Fibroblast of skin of right quadriceps (primary cell): ENCODE results near the gene TVP23A.
"Not testable (repeated sequence)": the region's sequence is repeated elsewhere in the genome, so short reads cannot be mapped to it uniquely, and the experiment has no call there.

Source experiments
- DNase-seq: peaks from one replicate; pipeline ENCODE4 v3.0.0-alpha.2; 2013

Gene TVP23A

DNA sequence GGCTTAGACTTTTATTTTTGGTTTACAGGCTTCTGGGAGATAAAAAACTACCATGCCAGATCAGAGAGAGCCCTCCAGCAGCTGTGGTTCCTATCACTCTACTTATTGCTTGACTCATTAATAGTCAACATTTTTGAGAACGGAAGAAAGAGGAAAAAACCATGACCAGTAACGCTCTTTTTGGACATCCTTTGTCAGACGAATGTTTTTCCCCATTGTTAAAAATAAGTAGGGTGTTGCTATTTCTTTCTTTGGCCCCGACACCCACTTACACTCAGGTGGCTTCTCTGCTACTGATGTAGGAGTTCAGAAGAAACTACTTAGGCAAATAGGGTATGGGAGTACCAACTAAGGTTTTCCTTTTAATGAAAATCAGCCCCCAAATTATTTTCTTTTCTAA, 27.5 kb downstream of the TVP23A start:
- DNase-seq, result no peak

DNA sequence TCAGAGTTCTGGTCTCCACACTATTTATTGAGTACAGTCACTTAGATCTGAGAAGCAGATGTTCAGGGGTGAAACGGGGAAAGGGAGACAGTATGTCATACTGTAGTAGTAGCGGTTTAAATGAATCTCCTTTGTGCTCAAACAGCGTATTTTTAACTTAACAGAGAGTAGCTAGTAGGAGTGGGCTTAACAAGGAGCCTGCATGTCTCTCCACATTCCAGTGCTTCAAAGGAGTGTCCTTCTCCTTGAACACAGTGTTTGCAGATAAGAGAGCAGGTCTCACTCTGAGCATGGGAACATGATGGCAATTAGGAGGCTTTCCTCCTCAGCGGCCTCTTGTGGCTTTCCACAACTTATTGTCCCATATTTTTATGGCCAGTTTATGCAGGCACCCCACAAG, 30.0 kb downstream of the TVP23A start:
- not testable (repeated sequence) for DNase-seq

DNA sequence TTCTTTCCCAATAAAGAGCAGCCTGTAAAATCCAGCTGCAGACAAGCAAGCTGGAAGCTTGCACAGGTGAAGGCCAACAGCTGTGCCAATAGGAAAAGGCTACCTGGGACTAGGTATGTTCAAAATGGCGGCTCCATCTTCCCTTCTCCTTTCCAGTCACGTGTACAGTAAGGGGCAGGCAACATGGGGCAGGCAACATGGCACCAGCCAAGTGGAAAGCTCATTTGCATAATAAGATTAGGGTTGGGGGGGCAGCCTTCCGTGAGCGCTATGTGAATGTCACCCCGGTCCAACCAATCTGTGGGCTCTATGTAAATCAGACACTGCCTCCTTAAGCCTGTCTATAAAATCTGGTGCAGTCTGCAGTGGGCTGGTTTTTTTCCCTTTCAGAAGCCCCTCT, 31.3 kb downstream of the TVP23A start:
- no peak for DNase-seq

DNA sequence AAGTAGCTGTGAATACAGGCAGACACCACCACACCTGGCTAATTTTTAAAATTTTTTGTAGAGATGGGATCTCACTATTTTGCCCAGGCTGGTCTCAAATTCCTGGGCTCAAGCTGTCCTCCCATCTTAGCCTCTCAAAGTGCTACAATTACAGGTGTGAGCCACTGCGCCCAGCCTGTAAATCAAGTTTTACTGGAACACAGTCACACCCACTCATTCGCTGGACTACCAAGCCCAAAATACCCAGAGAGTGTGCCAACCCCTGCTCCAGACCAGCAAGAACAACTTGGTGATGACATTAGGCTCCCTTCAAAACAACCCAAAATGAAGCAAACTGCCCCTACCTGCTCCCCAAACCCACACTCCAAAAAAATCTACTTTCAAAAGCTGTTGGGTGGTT, 36.0 kb downstream of the TVP23A start:
- DNase-seq, result no peak

DNA sequence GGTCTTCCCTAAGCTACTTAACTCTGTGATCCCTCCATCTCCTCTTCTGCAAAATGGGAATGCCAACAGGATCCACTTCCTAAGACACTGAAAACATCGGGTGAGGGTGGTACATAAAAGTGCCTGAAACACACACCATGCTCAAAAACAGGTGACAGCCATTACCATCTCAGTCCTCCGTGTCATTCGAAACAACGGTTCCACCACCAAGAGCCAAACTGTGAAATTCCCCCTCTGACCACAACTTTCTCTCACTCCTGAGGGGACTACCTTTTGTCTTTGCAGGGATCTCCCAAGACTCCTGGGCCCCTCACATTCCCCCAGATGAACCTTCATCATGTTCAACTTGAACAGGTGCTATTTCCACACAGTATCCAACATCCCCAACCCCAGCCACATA, 38.0 kb downstream of the TVP23A start:
- DNase-seq, result no peak

DNA sequence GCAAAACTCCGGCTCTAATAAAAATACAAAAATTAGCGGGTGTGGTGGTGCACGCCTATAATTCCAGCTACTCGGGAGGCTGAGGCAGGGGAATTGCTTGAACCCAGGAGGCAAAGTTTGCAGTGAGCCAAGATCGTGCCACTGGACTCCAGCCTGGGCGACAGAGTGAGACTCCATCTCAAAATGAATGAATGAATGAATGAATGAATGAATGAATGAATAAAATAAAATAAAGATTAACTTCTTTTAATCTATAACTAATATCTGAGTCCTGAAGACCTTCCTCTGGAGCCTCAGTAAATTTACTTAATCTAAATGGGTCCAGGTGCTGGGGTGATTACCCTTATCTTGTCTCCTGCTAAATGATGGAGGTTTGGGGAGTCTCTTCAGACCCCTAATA, 38.7 kb downstream of the TVP23A start:
- not testable (repeated sequence) for DNase-seq

DNA sequence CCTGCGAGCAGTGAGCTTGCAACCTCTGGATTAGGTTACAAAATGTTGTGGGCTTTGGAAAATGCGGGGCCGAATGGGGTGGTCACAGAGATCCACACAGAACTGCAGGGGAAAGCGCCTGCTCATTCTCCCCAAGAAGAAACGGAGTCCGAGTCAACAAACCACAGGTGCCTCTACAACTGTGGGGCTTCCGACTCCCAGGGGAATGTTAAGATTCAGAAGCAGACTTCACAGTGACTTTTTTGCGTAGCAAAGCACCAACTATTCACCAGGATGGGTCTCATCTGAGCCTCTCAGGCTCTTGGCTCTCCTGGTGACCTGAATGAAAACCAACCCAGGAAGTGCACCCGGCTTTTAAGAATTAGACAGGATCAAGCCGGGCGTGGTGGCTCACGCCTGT, 41.2 kb downstream of the TVP23A start:
- no peak for DNase-seq

DNA sequence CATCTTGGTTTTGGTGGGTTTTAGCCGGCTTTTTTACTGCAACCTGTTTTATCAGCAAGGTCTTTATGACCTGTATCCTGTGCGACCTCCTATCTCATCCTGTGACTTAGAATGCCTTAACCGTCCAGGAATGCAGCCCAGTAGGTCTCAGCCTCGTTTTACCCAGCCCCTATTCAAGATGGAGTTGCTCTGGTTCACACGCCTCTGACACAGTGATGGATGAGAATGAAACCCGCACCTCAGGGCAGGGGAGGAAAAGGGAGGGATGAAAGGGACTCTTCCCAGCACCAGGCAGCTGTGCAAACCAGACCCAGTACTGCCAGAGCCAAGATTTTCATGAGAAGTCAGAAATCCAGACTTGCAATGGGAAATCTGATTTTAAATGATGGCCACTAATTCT, 41.7 kb downstream of the TVP23A start:
- DNase-seq, result not testable (repeated sequence)

DNA sequence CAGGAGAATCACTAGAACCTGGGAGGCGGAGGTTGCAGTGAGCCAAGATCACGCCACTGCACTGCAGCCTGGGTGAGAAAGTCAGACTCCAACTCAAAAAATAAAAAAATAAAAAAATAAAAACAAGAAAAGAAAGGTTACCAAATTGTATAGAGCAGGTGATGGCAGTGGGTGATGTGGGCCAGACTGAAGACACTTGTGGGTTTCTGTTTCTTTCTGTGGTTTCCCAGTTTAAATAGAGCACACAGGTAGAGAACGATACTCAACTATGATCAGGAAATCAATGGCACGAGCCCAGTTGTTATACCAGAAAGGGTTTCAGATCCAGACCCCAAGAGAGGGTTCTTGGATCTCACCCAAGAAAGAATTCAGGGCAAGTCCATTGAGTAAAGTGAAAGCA, 42.3 kb downstream of the TVP23A start:
- no peak for DNase-seq

DNA sequence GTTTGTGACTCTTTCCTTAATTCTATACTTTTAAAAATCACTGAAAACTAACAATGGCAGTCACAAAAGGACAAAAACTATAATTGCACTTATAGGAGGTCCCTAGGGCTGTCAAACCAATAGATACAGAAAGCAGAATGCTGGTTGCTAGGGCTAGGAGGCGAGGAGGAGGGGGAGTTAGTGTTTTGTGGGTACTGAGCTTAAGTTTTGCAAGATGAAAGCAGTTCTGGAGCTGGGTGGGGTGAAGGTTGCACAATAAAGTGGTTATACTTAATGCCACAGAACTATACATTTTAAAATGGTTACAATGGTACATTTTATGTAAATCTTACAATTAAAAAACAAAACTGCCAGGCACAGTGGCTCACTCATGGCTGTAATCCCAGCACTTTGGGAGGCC, 47.7 kb downstream of the TVP23A start:
- DNase-seq, result no peak

DNA sequence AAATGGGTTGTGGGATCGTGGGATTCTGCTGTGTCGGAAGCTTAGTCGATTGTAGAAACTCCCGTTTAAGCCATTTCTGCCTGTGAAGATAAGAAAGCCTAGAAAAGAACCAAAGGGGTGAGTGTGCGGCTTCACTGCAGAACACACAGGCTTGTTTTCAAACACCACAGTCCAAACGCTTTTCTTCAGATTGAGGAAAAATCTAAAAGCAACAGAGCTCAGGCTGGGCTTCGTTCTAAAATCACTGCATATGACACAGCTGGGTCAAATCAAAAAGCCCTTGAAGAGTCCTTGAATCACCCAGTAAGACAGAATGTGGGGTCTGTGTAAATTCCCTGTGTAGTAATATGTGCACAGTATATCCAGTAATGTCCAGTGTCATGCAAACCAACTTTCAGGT, 49.2 kb downstream of the TVP23A start:
- DNase-seq, result no peak

DNA sequence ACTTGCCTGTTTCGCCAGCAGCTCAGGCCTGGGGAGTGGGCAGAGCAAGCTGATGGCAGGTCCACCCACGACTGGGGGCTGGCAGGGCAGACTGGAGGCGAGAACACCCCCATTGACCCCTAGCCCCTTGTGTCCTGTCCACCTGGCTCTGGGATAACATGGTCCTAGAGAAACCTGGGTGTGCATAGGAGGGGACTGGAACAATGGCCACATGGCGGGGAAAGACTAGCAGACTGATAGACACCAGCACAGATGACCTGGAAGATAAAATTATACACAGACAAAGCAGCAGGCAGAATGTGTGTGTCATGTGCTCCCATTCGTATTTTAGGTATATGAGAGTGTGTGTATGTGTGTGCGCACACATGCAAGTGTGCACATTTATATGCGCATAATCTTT, 51.5 kb downstream of the TVP23A start:
- no peak for DNase-seq

DNA sequence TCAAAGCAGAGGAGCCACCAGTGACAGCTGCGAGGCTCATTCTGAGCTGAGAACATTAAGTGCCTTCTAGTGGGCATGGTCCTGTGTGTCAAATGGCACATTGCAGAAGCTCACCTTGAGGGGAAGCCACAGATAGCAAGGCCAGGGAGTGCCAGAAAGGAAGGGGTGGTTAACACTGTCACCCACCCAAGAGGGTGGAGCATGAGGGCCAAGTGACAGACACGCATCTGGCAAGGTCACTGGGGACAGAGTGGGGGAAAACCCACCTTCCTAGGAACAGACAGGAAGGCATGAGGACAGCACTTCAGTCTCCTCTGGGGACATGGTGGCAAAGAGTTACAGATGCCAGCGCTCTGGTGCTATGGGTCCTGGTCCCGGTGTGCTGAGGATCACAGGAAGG, 52.8 kb downstream of the TVP23A start:
- DNase-seq, result no peak

DNA sequence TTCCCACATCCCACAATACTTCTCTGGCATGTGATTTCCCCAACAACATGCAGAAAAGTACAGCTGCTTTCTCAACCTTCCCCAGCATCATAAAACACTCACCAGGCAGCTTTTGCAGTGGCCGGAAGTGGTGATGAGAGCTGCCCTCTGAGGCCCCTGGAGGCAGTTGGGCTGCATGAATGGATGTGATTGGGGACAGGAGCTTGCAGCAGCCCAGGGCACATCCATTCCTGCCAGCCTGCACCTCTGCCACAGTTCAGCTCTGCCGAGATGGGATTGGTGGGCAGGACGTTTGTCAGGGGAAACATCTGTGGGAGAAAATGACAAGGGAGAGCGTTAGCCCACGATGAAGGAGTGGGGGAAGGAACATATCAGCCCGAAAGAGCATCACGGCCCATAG, 55.1 kb downstream of the TVP23A start:
- DNase-seq, result no peak

DNA sequence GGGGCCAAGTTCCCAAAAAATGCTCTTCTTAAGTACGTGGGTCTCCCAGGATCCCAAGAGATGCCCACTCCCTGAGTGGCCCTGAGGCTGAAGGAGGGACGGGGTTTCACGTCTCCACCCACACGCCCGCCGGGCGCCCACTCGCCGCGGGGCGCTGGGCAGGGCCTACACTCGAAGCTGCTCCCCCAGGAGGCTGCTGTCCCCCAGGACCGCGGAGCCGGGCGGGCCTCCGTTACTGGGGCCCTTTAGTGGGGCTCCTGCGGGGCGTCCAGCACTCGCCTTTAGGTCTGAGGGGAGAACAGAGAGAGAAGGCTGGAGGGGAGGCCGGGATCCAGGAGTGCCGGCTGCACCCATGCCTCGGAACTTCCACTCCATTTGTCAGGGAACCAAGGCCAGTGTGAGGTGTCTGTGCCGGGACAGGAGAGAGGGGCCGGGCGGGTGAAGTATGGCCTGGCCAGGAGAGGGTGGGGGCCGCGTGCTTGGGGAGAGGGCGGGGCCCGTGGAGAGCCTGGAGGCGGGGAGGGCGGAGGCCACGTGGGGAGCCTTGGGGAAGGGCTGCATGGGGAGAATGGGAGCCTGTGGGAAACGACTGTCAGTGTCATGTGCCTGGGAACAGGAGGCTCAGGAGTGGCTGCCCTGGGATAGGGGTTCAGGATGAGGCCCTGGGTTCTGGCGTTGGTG, 56.1 kb downstream of the TVP23A start:
- DNase-seq, result no peak

DNA sequence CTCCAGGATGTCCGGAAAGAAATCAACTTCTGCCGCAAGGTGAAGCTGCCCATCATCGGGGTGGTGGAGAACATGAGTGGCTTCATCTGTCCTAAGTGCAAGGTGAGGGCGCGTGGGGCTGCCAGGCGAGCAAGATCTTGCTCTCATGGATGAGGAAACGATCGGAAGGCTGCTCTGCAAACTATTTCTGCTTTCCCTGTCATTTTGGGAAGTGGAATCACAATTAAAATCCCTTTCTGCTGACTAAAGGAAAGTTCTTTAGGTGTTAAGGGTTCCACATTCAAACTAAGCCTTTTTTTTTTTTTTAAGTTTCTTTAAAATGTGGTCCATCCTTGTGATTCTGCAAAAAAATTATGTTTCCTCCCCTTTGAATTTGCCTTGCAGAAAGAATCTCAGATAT, 57.2 kb downstream of the TVP23A start:
- DNase-seq, result no peak

DNA sequence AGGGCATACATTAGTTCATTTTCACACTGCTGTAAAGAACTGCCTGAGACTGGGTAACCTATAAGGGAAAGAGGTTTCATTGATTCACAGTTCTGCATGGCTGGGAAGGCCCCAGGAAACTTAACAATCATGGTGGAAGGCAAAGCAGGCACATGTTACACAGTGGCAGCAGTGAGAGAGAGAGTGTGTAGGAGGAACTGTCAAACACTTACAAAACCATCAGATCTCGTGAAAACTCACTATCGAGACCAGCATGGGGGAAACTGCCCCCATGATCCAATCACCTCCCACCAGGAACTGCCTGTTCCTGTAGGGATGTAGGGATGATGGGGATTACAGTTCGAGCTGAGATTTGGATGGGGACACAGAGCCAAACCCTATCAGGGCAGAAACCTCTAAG, 57.7 kb downstream of the TVP23A start:
- DNase-seq, result no peak

DNA sequence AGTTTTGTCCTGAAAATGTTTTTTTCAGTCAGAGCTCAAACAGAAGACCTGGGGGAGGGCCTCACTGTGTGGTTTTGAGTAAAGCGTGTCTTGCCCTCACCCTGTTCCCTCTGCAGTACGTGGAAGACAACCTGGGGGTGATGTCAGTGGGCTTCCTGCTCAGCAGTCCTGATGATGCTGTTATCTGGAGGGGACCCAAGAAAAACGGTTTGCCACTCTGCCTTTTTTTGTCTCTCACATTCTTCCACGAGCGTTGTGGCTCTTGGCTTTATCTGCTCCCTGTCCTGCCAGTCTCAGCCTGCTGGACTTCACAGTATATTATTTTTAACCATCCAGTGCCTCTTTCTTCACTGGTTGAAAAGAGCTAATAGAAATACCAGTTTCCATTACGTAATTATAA, 62.0 kb downstream of the TVP23A start:
- DNase-seq, result peak; percentile 21

DNA sequence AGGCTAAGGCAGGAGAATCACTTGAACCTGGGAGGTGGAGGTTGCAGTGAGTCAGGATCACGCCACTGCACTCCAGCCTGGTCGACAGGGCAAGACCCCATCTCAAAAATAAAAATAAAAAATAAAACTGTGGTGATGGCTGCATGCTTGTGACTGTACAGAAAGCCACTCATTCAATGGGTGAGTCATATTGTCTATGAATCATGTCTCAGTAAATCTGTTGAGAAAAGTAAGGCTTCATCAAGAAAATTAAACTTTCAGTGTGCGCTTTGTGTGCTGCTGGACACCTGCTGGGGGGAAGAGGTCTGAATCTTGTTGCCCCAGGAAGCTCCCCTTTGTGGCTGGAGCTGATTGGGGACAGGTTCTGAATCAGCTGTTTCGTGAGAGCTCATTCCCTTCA, 63.7 kb downstream of the TVP23A start:
- DNase-seq, result peak; percentile 64

DNA sequence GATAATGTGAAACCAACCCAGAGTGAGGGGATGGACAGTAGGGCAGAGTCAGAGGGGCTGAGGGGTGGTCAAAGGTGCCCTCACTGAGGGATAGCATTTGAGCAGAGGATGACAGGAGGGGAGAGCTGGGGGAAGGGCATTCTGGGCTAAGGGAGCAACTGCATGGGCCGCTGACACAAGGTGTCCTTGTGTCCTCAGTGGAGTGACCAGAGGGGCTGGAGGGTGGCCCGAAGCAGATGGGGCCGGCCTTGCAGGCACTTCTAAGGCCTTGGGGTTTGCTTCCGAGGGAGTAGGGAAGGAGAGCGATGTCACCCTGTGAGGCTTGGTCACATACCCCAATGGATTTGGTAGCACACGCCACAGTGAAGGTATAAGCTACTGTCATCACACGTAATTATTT, 64.9 kb downstream of the TVP23A start:
- DNase-seq, result no peak

DNA sequence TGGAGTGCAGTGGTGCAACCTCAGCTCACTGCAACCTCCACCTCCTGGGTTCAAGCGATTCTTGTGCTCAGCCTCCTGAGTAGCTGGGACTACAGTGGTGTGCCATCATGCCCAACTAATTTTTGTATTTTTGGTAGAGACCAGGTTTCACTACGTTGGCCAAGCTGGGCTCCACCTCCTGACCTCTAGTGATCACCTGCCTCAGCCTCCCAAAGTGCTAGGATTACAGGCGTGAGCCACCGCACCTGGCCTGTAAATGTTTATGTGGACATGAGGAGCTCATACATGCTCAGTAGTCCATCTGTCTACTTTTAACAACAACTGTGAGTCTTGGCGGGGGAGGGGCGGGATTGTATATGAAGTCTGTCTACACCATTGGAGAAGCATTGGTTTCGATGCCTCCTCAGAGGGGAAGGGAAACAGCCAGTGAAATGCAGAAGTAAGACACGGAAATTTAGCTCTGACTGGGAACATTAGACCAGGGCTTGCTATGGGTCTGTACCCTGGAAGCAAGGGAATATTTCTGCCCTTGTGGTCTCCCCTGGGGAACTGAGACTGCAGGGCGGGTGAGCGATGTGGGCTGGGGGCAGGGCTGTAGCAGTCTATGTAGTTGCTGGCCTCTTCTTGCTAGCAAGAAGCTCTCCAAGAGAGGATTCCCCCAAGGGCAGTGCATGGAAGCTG, 65.6 kb downstream of the TVP23A start:
- DNase-seq, result no peak

DNA sequence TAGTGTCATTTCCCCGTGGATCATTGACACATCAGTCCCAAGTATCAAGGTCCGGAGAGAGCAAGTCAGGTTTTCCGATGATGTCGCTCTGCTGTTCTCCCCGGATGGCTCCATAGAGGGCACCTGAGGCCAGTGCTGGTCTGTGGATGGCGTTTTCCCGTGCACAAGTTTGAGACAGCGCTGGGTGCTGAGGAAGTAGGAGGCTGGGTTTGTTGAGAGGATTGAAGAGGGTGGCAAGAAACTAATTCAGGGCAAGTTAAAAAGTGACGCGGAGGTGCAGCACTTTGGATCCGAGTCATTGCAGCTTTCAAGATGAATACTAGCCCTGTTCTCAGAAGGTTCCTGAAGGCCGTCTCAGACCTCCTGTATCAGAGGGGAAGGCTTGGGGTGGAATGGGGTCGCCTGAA, 67.3 kb downstream of the TVP23A start:
- DNase-seq, result no peak

DNA sequence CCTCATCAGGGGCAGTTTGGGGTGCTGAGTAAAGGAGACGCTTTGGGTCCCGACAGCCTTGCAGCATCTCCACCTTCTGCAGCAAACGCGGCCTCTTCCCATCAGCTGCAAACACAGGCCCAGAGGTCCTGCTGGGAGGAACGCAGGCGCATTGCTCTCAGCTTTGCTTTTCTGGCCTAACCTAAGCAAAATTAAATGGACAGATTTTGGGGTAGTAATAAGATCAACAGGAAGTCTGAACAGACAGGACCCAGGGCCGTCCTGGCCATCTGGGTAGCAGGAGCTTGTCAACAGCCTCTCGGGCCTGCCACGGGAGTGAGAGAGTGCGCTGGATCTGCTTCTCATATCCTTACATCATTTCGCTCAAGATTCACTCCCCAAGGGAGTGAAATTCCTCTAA, 67.8 kb downstream of the TVP23A start:
- no peak for DNase-seq

DNA sequence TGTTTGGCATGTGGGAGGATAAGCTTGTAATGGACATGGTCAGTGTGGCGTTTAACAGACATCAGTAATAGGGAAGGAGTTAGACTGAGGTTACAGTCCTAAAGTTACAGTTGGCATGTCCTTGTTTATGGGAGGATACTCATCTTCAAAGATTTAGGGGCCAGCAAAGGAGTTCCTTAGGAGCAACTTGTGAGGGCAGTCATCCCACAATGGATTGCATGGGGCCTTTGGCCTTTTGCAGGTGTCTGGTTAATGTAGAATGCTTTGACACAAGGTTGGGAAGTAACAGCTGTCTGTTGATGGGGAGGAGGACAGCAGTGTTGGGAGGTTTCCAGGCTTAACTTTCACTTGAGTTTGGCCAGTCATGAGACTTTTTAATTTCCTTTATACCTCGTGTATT, 72.8 kb downstream of the TVP23A start:
- DNase-seq, result no peak

DNA sequence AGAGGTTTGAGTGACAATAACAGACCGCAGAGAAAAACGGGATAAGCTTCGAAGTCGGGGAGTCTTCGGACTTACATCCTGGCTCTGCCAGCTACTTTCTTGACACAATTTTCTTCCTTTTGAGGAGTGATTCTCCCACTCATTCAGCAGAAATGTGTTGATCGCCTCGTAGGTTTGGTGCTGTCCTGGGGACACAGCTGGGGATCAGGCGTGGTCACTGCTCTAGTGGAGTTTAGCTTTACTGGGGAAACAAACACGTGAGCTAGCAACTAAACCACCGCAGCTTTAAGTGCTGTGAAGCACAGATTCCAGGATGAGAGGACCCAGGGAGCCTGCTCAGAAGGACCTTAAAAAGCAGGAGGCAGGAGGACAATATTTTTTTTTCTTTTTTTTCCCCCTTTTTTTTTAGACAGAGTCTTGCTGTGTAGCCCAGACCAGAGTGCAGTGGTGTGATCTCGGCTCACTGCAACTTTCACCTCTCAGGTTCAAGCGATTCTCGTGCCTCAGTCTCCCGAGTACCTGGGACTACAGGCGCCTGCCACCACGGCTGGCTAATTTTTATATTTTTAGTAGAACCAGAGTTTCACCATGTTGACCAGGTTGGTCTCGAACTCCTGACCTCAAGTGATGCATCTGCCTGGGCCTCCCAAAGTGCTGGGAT, 74.1 kb downstream of the TVP23A start:
- no peak for DNase-seq
